ENCODE measurements around the gene MB. TPM values are rescaled to one million over a fixed set of nuclear protein-coding genes. Genes with fewer than 3 reads are reported as not detected.
A peak's percentile ranks its signal among the peaks of the same experiment; 100 is the strongest.
"Not testable (repeated sequence)": the region's sequence is repeated elsewhere in the genome, so short reads cannot be mapped to it uniquely, and the experiment has no call there.

MB gene
- total RNA-seq, 1 donor from 2014 or later: not detected

DNA sequence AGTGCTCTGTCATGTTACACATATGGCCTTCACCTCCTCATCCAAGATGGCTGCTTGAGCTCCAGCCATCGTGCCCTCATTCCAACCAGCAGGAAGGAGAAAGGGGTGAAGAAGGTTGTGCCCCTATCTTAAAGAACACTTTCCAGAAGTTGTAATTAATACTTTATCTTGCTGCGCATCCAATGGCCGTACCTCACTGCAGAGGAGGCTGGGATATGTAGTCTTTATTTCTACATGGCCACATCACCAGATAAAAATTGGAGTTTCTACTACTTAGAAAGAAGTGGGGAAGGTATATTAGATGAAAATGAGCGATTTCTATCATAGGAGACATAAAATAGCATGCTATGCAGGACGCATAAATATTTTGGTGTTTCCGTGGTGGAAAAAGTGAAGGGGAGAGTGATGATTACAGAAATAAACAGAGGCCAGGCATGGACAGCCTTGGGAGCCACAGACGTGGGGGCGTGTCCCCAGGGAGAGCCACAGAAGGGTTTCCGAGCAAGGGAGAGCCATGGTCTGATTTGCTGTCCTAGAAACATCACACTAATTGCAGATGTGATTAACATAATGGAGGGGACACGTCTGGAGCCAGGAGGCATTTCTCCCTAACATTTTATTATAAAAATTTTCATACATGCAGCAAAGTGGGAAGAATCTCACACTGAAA, 8.8 kb upstream of the MB start:
- no peak overlapping the region for H3K27ac Mint-ChIP-seq (ENCODE audit: unreplicated experiment)
- H3K36me3 Mint-ChIP-seq (ENCODE audit: low read depth): no peaks in the 10 kb centered on the region
- H3K9me3 Mint-ChIP-seq: no peaks in the 10 kb centered on the region
- TF ChIP-seq, protein P1, sequence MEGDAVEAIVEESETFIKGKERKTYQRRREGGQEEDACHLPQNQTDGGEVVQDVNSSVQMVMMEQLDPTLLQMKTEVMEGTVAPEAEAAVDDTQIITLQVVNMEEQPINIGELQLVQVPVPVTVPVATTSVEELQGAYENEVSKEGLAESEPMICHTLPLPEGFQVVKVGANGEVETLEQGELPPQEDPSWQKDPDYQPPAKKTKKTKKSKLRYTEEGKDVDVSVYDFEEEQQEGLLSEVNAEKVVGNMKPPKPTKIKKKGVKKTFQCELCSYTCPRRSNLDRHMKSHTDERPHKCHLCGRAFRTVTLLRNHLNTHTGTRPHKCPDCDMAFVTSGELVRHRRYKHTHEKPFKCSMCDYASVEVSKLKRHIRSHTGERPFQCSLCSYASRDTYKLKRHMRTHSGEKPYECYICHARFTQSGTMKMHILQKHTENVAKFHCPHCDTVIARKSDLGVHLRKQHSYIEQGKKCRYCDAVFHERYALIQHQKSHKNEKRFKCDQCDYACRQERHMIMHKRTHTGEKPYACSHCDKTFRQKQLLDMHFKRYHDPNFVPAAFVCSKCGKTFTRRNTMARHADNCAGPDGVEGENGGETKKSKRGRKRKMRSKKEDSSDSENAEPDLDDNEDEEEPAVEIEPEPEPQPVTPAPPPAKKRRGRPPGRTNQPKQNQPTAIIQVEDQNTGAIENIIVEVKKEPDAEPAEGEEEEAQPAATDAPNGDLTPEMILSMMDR (conservative IDR thresholded peaks at IDR 0.05): no peak
- no peak overlapping the region for H3K4me3 Mint-ChIP-seq
- peaks cover 29% of the 10 kb centered on the region for H3K27me3 Mint-ChIP-seq (ENCODE audit: low read depth)
- DNase-seq (ENCODE audit: low read depth, low spot score): no peak
- peaks cover 26% of the 10 kb centered on the region for H3K4me1 Mint-ChIP-seq

DNA sequence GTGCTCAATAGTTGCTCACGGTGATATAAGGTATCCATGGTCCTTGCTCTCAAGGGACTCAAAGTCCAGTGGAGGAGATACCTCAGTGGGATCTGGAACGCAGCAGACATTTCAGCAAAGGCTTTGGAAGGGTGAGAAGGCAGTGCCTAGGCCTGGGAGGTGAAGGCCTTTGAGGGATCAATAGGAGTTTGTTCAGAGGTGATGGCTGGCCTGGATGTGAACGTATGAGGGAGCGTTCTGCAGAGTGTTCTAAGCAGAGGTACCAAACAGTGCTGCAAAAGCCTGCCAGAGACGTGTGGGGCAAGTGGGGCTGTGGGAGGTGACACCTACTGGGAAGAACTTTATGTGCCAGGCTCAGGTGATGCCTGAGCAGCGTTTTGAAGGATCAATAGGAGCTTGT, 7.4 kb upstream of the MB start:
- H3K27me3 Mint-ChIP-seq (ENCODE audit: low read depth): peaks cover 21% of the 10 kb centered on the region
- no peaks in the 10 kb centered on the region for H3K36me3 Mint-ChIP-seq (ENCODE audit: low read depth)
- no peak overlapping the region for H3K27ac Mint-ChIP-seq (ENCODE audit: unreplicated experiment)
- peaks cover 24% of the 10 kb centered on the region for H3K4me1 Mint-ChIP-seq
- TF ChIP-seq, protein P1 (conservative IDR thresholded peaks at IDR 0.05): no peak
- no peaks in the 10 kb centered on the region for H3K9me3 Mint-ChIP-seq
- DNase-seq (ENCODE audit: low read depth, low spot score): no peak
- H3K4me3 Mint-ChIP-seq: no peak overlapping the region

DNA sequence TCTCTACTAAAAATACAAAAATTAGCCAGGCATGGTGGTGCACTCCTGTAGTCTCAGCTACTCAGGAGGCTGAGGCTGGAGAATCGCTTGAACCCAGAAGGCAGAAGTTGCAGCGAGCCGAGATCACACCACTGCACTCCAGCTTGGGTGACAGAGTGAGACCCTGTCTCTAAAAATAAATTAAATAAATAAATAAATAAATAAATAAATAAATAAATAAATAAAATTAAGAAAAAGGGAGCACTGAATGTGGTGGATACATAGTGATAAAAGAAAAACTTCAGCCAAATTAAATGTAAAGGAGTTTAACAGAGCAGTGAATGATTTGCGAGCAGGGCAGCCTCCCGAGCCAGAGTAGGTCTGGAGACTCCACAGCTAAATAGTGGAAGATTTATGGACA, 6.8 kb upstream of the MB start:
- Mint-ChIP-seq H3K4me1 (peaks cover 21% of the 10 kb centered on the region), H3K27me3 (ENCODE audit: low read depth) (peaks cover 18% of the 10 kb centered on the region)
- H3K4me3 Mint-ChIP-seq; H3K27ac Mint-ChIP-seq (ENCODE audit: unreplicated experiment); H3K9me3 Mint-ChIP-seq; H3K36me3 Mint-ChIP-seq (ENCODE audit: low read depth); DNase-seq (ENCODE audit: low read depth, low spot score): not testable (repeated sequence)

DNA sequence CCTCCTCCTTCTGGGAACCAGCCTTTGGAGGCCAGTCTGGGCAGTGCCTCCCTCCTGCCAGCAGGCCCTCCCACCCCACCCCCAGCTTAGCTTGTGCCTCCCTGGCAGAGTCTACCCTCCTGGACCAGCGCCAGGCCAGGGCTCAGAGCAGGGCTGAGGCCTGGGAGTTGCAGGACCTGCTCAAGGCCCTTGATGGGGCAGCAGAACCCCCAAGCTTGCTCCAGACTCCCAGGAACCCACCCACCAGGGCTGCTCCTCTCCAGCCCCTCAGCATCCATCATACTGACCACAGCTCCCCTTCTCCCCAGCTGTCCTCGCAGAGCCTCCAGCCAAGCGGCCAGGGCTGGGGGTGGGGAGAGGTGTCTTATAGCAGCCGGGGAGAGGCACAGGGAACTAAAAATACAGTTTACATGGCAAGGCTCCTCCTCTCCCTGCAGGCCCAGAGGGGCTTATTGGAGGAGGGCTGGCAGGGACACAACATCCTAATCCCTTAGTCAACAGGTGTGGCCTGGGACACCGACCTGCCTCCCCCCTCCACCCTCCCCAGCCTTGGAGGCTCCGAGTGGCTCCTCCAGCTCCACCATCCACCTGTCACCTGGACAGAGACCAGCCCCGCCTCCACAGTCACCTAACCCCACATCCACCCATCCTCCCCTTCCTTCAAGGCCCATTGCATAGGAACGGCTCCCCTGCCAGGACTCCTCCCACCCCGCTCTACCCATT, 5.2 kb upstream of the MB start:
- H3K4me3 Mint-ChIP-seq: no peak overlapping the region
- H3K9me3 Mint-ChIP-seq: no peaks in the 10 kb centered on the region
- no peaks in the 10 kb centered on the region for H3K36me3 Mint-ChIP-seq (ENCODE audit: low read depth)
- no peak overlapping the region for H3K27ac Mint-ChIP-seq (ENCODE audit: unreplicated experiment)
- TF ChIP-seq, protein P1 (conservative IDR thresholded peaks at IDR 0.05): no peak
- H3K27me3 Mint-ChIP-seq (ENCODE audit: low read depth): peaks cover 9% of the 10 kb centered on the region
- no peak for DNase-seq (ENCODE audit: low read depth, low spot score)
- peaks cover 13% of the 10 kb centered on the region for H3K4me1 Mint-ChIP-seq

DNA sequence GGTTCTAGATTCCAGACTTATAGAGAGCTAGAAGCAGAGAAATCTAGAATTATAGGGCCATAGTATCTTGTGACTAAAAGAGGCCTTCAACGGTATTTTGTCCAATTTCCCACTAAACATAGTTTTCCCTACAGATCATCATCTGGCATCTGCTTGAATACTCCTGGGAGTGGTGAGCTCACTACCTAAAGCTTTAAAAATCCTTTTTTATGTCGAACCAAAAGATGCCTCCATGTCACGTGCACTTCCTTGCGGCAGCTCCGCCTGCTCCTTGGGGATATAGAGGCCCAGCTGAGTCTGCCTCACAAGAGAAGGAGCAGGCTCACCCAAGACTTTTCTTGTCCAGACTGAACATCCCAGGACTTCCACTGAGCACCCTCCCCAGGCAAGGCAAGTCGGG, 4.3 kb upstream of the MB start:
- Mint-ChIP-seq H3K27ac (ENCODE audit: unreplicated experiment) (peak overlapping the region; percentile 20), H3K4me3 (no peak overlapping the region), H3K4me1 (peaks cover 12% of the 10 kb centered on the region), H3K36me3 (ENCODE audit: low read depth) (no peaks in the 10 kb centered on the region), H3K9me3 (no peaks in the 10 kb centered on the region), H3K27me3 (ENCODE audit: low read depth) (peaks cover 2% of the 10 kb centered on the region)
- TF ChIP-seq, protein P1 (conservative IDR thresholded peaks at IDR 0.05): no peak
- no peak for DNase-seq (ENCODE audit: low read depth, low spot score)

DNA sequence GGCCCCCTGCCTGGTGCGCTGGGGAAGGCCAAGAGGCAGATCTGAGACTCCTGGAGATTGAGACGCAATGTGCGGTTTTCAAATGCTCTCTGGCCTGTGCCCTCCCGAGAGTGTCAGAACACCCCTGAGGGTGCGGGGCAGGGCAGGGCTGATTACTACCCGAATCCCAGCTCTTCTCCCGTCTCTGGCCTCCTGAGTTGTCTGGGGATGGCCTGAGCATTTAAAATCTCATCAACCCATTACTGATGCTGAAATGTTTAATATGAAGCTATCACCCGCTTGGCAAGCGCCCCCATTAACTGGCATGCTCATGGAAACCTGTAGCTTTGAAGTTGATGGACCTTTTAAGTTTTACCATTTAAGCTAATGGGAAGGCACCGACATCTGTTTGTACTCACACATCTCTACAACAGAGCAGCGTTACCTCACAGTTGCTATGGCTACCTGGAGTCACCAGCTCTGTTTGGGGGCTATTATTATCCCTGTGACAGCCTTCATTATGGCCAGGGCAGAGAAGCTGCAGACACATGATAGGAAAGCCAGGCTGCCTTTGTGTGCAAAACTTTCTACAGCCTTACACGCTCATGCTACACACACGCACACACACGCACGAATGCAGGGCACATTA, 3.6 kb upstream of the MB start:
- H3K4me1 Mint-ChIP-seq: peaks cover 12% of the 10 kb centered on the region
- no peak overlapping the region for H3K4me3 Mint-ChIP-seq
- no peak overlapping the region for H3K27ac Mint-ChIP-seq (ENCODE audit: unreplicated experiment)
- no peaks in the 10 kb centered on the region for H3K36me3 Mint-ChIP-seq (ENCODE audit: low read depth)
- TF ChIP-seq, protein P1 (conservative IDR thresholded peaks at IDR 0.05): no peak
- no peak for DNase-seq (ENCODE audit: low read depth, low spot score)
- H3K27me3 Mint-ChIP-seq (ENCODE audit: low read depth): no peaks in the 10 kb centered on the region
- no peaks in the 10 kb centered on the region for H3K9me3 Mint-ChIP-seq

Data from neural crest cell (in vitro differentiated cells).